ENCODE data around the gene PABPN1. TPM values are rescaled to one million over a fixed set of nuclear protein-coding genes. Genes with fewer than 3 reads are reported as not detected.
"Not testable (repeated sequence)": the region's sequence is repeated elsewhere in the genome, so short reads cannot be mapped to it uniquely, and the experiment has no call there.

Gene PABPN1
- total RNA-seq, result 354 to 362 TPM (median 361 TPM) in 3 replicates

GRCh38 chr14:23320584-23321571 is at the start of gene PABPN1:
PABPN1 (plus strand) TSS chr14:23321457; CDS start chr14:23321470, 13 bp downstream.
- H3K36me3 Mint-ChIP-seq, result peaks cover 16% of the 10 kb centered on the region
- H3K9me3 Mint-ChIP-seq, result no peaks in the 10 kb centered on the region
- peak within 1 kb of the TSS; percentile 96 for H3K4me3 Mint-ChIP-seq
- TF ChIP-seq, protein P1, sequence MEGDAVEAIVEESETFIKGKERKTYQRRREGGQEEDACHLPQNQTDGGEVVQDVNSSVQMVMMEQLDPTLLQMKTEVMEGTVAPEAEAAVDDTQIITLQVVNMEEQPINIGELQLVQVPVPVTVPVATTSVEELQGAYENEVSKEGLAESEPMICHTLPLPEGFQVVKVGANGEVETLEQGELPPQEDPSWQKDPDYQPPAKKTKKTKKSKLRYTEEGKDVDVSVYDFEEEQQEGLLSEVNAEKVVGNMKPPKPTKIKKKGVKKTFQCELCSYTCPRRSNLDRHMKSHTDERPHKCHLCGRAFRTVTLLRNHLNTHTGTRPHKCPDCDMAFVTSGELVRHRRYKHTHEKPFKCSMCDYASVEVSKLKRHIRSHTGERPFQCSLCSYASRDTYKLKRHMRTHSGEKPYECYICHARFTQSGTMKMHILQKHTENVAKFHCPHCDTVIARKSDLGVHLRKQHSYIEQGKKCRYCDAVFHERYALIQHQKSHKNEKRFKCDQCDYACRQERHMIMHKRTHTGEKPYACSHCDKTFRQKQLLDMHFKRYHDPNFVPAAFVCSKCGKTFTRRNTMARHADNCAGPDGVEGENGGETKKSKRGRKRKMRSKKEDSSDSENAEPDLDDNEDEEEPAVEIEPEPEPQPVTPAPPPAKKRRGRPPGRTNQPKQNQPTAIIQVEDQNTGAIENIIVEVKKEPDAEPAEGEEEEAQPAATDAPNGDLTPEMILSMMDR (IDR thresholded peaks at IDR 0.05; ENCODE audit: unreplicated experiment), result no peak
- H3K4me1 Mint-ChIP-seq, result peaks cover 28% of the 10 kb centered on the region
- DNase-seq (ENCODE audit: low spot score in 2 of 2, unreplicated experiment in 2 of 2), result peak; percentile 98 to 99
- peak within 1 kb of the TSS; percentile 99 for H3K27ac Mint-ChIP-seq
- H3K27me3 Mint-ChIP-seq (ENCODE audit: low read depth), result no peaks in the 10 kb centered on the region

GRCh38 chr14:23275412-23275811 is 45.8 kb upstream of the PABPN1 start:
- no peaks in the 10 kb centered on the region for H3K4me1 Mint-ChIP-seq
- TF ChIP-seq, protein P1 (IDR thresholded peaks at IDR 0.05; ENCODE audit: unreplicated experiment), result no peak
- no peaks in the 10 kb centered on the region for H3K27me3 Mint-ChIP-seq (ENCODE audit: low read depth)
- DNase-seq (ENCODE audit: low spot score in 2 of 2, unreplicated experiment in 2 of 2), result no peak
- peaks cover 28% of the 10 kb centered on the region for H3K36me3 Mint-ChIP-seq
- H3K4me3 Mint-ChIP-seq, result no peak overlapping the region
- H3K27ac Mint-ChIP-seq, result no peak overlapping the region
- peaks cover 3% of the 10 kb centered on the region for H3K9me3 Mint-ChIP-seq

DNA sequence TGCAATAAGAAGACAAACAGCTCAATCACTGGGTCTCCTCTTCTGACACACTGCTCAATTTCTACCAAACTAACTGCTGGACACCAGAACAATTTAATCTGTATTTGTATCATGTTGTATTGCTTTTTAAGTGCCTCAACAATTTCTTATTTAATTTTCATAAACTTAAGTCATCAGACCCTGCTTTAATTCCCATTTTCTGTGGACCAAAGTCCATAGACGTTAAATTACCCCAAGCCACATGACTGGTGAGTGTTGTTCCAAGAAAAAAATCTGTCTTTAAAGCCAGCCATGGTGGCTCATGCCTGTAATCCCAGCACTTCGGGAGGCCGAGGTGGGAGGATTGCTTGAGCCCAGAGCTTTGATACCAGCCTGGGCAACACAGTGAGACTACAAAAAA is 44.1 kb upstream of the PABPN1 start:
- DNase-seq (ENCODE audit: low spot score in 2 of 2, unreplicated experiment in 2 of 2), result no peak
- no peaks in the 10 kb centered on the region for H3K4me1 Mint-ChIP-seq
- H3K36me3 Mint-ChIP-seq, result peaks cover 26% of the 10 kb centered on the region
- no peaks in the 10 kb centered on the region for H3K9me3 Mint-ChIP-seq
- no peaks in the 10 kb centered on the region for H3K27me3 Mint-ChIP-seq (ENCODE audit: low read depth)
- TF ChIP-seq, protein P1 (IDR thresholded peaks at IDR 0.05; ENCODE audit: unreplicated experiment), result no peak
- H3K4me3 Mint-ChIP-seq, result no peak overlapping the region
- H3K27ac Mint-ChIP-seq, result no peak overlapping the region

DNA sequence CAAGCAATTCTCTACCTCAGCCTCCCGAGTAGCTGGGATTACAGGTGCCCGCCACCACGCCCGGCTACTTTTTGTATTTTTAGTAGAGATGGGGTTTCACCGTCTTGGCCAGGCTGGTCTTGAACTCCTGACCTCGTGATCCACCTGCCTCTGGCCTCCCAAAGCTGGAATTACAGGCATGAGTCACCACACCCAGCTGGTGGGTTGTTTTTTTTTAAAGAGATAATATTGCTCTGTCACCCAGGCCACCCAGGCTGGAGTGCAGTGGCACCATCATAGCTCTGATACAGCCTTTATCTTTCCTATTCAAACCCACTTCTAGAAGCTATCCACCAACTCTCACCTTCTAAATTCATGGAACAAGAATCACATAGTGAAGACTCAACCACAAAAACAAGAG is 43.3 kb upstream of the PABPN1 start:
- not testable (repeated sequence) for H3K9me3 Mint-ChIP-seq; H3K4me1 Mint-ChIP-seq; H3K27ac Mint-ChIP-seq; H3K4me3 Mint-ChIP-seq; DNase-seq (ENCODE audit: low spot score in 2 of 2, unreplicated experiment in 2 of 2); H3K27me3 Mint-ChIP-seq (ENCODE audit: low read depth)
- H3K36me3 Mint-ChIP-seq, result peaks cover 26% of the 10 kb centered on the region

DNA sequence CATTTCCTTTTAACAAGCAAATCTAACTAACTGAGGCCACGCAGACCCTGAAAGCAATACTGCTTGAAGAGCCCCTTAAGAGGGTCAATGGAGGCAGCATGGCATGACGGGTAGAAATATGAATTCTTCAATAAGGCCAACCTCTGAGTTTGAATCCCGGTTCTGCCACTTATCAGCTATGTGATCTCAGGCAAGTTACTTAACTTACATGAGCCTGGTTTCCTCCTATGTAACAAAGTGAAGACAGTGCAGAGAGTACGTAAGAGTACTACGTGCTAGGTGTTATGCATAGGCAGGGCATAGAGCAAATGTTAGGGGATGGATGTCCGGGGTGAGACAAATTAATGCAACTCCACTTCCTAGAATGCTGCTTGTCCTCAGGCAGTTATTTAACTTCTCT is 40.0 kb upstream of the PABPN1 start:
- no peak for DNase-seq (ENCODE audit: low spot score in 2 of 2, unreplicated experiment in 2 of 2)
- H3K27me3 Mint-ChIP-seq (ENCODE audit: low read depth), result no peaks in the 10 kb centered on the region
- TF ChIP-seq, protein P1 (IDR thresholded peaks at IDR 0.05; ENCODE audit: unreplicated experiment), result no peak
- H3K9me3 Mint-ChIP-seq, result no peaks in the 10 kb centered on the region
- H3K27ac Mint-ChIP-seq, result no peak overlapping the region
- no peak overlapping the region for H3K4me3 Mint-ChIP-seq
- peaks cover 10% of the 10 kb centered on the region for H3K36me3 Mint-ChIP-seq
- peaks cover 16% of the 10 kb centered on the region for H3K4me1 Mint-ChIP-seq

Measured in mesothelial cell of epicardium (in vitro differentiated cells).